Measurements from ENCODE around the gene MT4. TPM values are rescaled to one million over a fixed set of nuclear protein-coding genes. Genes with fewer than 3 reads are reported as not detected.

Gene MT4
- total RNA-seq, 1 donor from 2014 or later = not detected

GRCh38 chr16:56617212-56618085, 52.6 kb downstream of the MT4 start:
- DNase-seq (ENCODE audit: low spot score in 2 of 2) = peak in 1 of 2 donors; percentile 58
- FAIRE-seq = no peak

- DNase-seq (ENCODE audit: low spot score in 2 of 2) = no peak
- no peak for FAIRE-seq
These were observed 53.3 kb downstream of the MT4 start for GRCh38 chr16:56618138-56618537.

Other genes with a start within 250 kb of the MT4 start
- gene AMFR, start 139.5 kb upstream of the MT4 start, total RNA-seq = 336 TPM
- 280 TPM for gene NUDT21, start 113.7 kb upstream of the MT4 start, total RNA-seq
- 26.9 TPM for gene OGFOD1, start 113.5 kb upstream of the MT4 start, total RNA-seq
- gene BBS2, start 45.0 kb upstream of the MT4 start, total RNA-seq = 144 TPM
- gene MT3, start 24.5 kb downstream of the MT4 start, total RNA-seq = 7.3 TPM
- gene MT2A, start 43.5 kb downstream of the MT4 start, total RNA-seq = 1.6 TPM
- 5.7 TPM for gene MT1E, start 60.7 kb downstream of the MT4 start, total RNA-seq
- not detected for gene MT1M, start 67.6 kb downstream of the MT4 start, total RNA-seq
- not detected for gene MT1A, start 73.6 kb downstream of the MT4 start, total RNA-seq
- gene MT1B, start 86.8 kb downstream of the MT4 start, total RNA-seq = not detected
- 1.2 TPM for gene MT1F, start 92.9 kb downstream of the MT4 start, total RNA-seq
- not detected for gene MT1G, start 103.0 kb downstream of the MT4 start, total RNA-seq
- gene MT1H, start 104.7 kb downstream of the MT4 start, total RNA-seq = not detected
- gene MT1X, start 117.4 kb downstream of the MT4 start, total RNA-seq = 7.7 TPM
- gene NUP93, start 165.1 kb downstream of the MT4 start, total RNA-seq = 219 TPM

Measured in frontal cortex (tissue), 4 donors.